Fibroblast of villous mesenchyme (primary cell): ENCODE measurements around the gene TOMM6. TPM values are rescaled to one million over a fixed set of nuclear protein-coding genes. Genes with fewer than 3 reads are reported as not detected.

Experiments used
- DNase-seq: peaks from one replicate; pipeline ENCODE4 v3.0.0-alpha.2; 2010; ENCODE audit warnings: low read depth
- H3K4me3 ChIP-seq: 2 replicates; pipeline ENCODE4 v1.5.1; 2011; ENCODE audit warnings: low read depth, mild to moderate bottlenecking, low read length
- CTCF ChIP-seq: IDR thresholded peaks from 2 replicates; pipeline ENCODE4 v1.5.1; 2012; ENCODE audit warnings: low read depth, mild to moderate bottlenecking, low read length; ENCODE audit not compliant: insufficient read depth
- total RNA-seq: library from RNA; depleted of rRNA; stranded (reverse); fragments of >200 nt; gene quantifications from 2 replicates; pipeline ENCODE4 v1.2.3, GENCODE V29; 2012

The TOMM6 gene
- total RNA-seq, 1 donor = 70.0 TPM

- no peak for DNase-seq
- no peak for TF ChIP-seq CTCF
- no peak overlapping the region for H3K4me3 ChIP-seq
Measured at GRCh38 chr6:41813469-41813868, 26.0 kb downstream of the TOMM6 start.

DNA sequence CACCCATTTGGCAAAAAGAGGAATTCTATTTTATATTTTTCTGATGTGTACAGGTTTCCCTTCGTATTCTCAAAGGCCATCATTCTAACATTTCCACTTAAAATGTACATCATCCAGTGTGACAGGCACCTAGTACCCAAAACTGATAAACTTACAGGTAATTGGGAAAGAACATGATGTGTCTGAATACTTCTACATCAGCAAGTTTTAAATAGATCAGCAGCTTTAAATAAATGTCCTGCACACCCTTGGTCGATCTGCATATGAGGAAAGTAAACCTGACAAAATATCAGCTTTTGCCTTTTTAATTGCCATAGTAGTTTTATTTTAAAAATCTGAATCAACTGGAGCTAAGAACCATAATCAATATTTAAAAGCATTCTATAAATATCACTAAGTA, 26.5 kb downstream of the TOMM6 start:
- H3K4me3 ChIP-seq = no peak overlapping the region
- DNase-seq = no peak
- TF ChIP-seq CTCF = no peak

- no peak for TF ChIP-seq CTCF
- no peak overlapping the region for H3K4me3 ChIP-seq
- DNase-seq = no peak
Measured at GRCh38 chr6:41814629-41815028, 27.1 kb downstream of the TOMM6 start.

GRCh38 chr6:41815587-41815986, 28.1 kb downstream of the TOMM6 start:
- TF ChIP-seq CTCF = no peak

DNA sequence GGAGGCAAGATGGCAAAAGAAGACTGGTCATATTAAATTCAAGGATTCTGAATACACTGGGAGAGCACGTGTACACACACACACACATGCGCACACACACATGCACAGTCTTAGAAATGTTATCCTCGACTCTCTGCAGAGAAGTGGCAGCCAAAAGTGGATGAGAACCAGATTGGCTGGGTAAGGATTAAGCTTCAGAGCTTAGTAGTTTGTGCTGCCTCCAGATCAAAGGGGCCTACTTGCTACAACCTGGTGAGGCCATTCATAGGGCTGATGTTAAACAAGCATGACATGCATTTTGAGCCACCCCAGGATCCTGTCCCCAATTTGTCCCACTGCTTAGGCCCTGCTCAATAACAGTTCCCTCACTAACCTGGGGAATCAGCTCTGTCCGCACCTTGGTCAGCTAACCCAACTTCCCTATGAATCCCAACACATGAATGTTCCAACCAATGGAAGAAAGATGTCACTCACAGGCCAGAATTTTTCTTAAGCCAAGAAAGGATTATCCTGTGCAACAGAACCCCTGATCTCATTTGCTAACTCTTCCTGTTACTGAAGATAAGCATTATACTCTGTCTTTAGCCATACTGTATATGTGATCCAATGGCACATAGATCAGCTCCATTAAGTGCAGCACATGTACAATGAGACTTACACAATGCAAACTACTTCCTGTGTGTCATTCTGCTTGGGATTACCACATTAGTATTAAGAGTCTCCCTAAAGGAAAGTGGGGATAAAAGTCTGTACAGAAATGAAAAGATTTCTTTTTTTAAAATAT, 31.0 kb downstream of the TOMM6 start:
- no peak for TF ChIP-seq CTCF
- DNase-seq = no peak
- no peak overlapping the region for H3K4me3 ChIP-seq

More at GRCh38 chr6:41815587-41815986, 28.1 kb downstream of the TOMM6 start:
- DNase-seq = no peak
- H3K4me3 ChIP-seq = no peak overlapping the region

DNA sequence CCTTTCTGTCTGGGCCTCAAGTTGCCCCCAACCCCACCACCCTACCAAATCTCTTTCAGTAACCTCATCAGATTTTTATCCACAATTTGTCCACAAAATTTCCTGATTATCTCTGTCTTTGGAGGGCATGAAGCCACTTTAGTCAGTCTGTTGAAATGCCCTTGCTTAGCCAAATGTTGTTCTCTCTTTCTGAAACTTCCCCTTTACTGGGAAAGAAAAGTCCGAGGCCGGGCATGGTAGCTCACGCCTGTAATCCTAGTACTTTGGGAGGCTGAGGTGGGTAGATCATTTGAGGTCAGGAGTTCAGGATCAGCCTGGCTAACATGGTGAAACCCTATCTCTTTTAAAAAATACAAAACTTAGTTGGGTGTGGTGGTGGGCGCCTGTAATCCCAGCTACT, 33.8 kb downstream of the TOMM6 start:
- no peak for TF ChIP-seq CTCF
- H3K4me3 ChIP-seq = no peak overlapping the region
- no peak for DNase-seq

- no peak overlapping the region for H3K4me3 ChIP-seq
- TF ChIP-seq CTCF = no peak
- no peak for DNase-seq
Measured at GRCh38 chr6:41822021-41822420, 34.5 kb downstream of the TOMM6 start.
